NCI-H526 (cell line): ENCODE measurements around the gene SCO2.

ENCODE experiments used
- DNase-seq, 2 experiments: peaks; one replicate each; lab custom pipeline; 2025; lab: John Stamatoyannopoulos, UW

Gene SCO2

GRCh38 chr22:50519151-50519550, 6.2 kb downstream of the SCO2 start:
- no peak for DNase-seq

- no peak for DNase-seq
These were observed 6.8 kb downstream of the SCO2 start for GRCh38 chr22:50518606-50519005.

DNA sequence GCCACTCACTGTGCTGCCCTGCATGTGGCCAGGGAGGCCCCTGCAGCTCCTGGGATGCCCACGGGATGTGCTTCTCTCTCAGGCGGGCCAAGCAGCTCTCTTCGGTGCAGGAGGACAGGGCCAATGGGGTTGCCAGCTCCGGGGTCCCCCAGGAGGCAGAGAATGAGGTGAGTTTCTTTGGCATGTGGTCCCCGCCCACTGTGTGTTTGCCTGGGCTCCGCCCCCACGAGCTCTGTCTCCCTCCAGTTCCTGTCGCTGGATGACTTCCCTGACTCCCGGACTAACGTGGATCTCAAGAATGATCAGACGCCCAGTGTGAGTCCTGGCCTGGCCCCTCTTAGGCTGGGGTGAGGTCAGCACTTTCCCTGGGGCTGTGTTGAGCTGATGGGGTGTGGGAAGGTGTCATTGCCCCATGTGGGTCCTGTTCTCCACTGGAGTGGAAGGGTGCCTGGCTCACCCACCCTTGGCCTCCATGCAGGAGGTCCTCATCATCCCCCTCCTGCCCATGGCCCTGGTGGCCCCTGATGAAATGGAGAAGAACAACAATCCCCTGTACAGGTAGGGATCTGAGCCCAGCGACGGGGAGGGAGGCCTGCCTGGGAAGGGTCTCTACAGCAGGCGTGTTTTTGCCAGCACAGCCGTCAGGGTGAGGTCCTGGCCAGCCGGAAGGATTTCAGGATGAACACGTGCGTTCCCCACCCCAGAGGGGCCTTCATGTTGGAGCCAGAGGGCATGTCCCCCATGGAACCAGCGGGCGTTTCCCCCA, 7.7 kb downstream of the SCO2 start:
- no peak for DNase-seq

GRCh38 chr22:50516891-50517290, 8.5 kb downstream of the SCO2 start:
- DNase-seq: no peak

GRCh38 chr22:50516068-50516467, 9.3 kb downstream of the SCO2 start:
- no peak for DNase-seq

GRCh38 chr22:50513175-50513574, 12.2 kb downstream of the SCO2 start:
- DNase-seq: no peak

DNA sequence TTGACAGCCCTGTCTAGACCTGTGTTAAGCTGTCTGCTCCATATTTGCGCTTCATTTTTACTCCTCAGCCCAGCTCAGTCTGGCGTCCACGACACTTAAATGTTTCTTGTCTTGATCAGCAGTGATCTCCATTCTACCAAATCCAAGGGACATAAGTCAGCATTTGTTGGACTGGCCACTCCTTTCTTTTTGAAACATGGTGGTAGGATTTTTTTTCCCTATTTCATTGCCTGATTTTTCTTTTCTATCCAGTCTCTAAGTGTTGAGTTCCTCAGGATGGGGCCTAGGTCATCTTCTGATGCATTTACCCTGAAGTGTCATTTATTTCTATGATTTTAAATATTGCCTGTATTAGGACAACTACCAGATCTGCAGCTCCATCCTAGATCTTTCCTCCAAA, 16.5 kb downstream of the SCO2 start:
- no peak for DNase-seq

DNA sequence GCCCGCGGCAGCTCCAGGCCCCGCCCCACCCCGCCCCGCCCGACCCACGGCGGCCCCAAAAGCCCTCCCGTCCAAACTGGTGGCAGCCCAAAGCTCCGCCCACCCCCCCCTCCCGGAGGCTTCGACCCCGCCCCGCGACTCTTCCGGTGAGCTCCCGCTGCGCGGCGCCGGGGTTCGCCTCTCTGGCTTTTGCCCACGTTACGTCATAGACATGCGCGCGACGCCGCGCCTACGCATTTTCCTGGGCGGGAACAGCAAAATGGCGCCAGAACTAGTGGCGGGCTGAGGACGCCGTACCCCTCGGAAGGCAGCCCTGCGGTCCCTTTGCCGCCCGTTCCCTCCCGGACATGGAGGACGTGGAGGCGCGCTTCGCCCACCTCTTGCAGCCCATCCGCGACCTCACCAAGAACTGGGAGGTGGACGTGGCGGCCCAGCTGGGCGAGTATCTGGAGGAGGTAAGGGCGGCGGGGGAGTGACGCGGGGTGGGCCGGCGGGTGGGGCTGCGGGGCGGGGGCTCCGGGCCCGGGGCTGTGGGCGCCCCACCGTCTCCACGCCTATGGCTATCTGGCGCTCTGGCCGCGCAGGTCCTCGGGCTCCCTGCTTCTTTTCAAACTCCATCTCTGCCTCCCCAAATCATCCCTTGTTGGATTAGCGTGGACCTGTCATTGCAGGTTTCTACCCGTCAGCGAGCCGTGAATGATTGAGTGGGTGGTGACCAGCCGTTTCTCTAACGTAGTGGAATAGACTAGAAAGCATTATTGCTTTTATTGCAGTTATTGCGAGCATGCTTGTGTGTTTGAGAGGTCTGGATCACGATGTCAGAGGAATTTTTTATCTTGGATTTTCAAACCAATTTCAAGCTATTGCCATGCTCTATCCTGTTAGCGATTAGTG, 17.2 kb downstream of the SCO2 start, which contains the start of gene NCAPH2:
Gene NCAPH2 (plus strand): TSS at position 234 of the 894 bp plus-strand sequence. CDS start 114 bp downstream, at position 348.
- DNase-seq: peak; percentile 72 to 96

- DNase-seq: no peak
These were observed 17.9 kb downstream of the SCO2 start, which contains the start of gene LMF2 for GRCh38 chr22:50507421-50507990. Gene LMF2 (minus strand): TSS chr22:50507702. CDS start chr22:50507675, 27 bp downstream.

- DNase-seq: no peak
These were observed 18.6 kb downstream of the SCO2 start for GRCh38 chr22:50506611-50507420.

GRCh38 chr22:50505776-50506610, 19.4 kb downstream of the SCO2 start:
- DNase-seq: no peak

DNA sequence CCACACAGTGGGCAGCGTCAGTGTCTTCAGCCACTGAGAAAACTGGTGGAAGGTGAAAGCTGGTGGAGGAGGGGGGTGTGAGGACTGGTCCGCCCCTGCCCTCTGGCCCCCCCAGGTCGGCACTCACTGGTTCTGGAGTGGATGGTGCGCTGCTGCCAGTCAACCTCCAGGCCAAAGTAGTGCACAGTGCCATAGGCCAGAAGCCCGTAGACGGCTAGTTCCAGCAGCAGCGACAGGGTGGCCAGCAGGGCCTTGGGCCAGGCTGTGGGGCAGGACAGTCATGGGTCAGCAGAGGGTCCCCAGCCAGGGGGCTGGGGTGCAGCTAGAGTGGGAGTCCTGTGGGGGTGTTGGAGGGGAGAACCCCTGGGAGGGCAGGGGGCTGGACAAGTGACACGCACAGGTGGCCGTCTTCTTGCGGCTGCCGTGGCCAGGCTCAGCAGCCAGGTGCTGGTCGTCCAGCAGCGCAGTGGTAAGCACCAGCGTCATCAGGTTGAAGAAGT, 20.1 kb downstream of the SCO2 start:
- DNase-seq: no peak

DNA sequence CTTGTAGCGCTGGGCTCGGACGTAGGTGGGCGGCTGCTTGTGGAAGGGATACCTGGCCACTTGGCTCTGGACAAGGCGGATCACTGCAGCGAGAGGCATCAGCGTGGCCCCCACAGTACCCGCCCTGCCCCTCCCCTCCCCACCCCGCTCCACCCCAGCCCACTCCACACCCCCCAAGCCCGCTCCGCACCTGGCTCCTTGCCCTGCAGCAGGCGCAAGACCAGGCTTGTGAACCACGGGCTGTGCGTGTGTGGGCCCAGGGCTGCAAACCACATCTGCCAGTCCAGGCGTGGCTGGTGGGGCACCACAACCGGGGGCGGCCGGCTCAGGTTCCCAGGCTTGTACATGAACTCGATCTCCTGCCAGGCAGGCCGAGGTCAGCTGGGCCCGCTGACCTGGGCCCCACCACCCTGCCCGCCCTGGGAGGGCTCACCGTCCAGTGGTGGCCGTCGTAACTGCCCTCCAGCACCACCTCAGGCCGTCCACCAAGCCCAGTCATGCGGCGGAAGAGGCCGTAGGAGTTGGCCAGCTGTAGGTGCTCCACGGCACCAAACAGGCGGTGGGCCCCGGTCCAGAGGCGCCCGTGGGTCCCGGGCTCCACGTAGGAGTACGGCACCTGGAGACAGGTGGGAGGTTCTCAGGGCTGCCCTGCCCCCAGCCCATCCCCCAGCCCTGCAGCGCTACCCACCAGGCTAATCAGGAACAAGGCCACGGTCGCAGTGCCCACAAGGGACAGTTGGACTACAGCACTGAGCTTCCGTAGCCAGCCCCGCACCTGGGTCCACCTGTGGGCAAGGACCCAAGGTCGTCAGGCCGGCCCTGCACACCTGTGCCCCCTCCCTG, 20.8 kb downstream of the SCO2 start:
- DNase-seq: no peak

- DNase-seq: no peak
These were observed 21.8 kb downstream of the SCO2 start for GRCh38 chr22:50503475-50504145.

GRCh38 chr22:50502628-50503474, 22.5 kb downstream of the SCO2 start:
- no peak for DNase-seq

DNA sequence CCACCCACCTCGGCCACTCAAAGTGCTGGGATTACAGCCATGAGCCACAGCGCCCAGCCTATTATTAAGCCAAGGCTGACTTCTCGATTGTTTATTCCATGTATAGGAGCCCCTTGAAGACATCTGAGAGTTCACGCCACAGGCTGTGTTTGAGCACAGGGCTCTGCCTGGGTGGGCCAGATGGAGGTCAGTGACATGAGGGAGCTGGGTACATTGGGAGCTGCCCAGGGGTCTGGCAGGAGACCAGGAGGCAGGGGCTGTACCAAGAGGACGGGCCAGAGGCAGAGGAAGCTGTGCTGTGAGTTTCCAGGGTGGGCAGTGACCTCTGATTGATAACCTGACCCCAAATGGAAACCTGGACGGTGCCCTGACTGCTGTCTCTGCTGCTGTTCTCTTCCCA, 23.3 kb downstream of the SCO2 start:
- no peak for DNase-seq

DNA sequence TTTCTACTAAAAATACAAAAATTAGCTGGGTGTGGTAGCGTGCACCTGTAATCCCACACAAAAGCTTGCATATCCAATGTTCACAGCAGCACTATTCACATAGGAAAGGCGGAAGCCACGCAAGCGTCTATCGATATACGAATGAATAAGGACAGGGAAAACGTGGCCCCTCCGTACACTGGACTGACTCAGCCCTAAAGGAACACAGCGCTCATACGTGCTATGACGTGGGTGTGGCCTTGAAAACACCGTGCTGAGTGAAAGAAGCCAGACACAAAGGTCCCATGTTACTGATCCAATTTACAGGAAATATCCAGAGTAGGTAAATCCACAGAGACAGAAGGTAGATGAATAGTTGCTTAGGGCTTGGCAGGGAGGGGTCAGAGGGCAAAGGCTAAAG, 24.9 kb downstream of the SCO2 start:
- DNase-seq: no peak

DNA sequence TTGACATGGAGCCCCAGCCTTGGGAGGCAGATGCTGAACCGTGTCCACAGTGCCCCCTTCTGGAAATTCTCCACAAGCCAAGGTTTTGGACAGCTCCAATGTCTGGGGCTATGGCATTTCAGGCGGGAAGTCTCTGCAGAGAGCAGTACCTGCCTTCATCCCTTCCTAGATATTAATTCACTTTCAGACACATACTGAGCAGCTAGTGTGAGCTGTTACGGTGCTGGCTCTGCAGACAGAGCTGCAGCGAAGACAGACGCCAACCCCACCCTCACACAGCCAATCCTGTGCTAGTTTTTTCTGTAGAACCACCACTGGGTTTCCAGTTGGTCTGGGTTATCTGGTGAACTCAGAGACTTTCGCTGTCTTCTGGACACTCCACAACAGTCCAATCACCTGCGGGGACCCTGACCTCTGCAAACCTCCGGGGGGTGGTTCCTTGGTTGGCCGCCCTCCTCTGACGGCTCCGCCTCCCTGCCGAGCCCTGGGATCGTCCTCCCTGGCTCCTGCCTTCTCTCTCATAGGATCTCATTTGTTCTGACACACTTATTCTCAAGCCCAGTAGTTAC, 27.0 kb downstream of the SCO2 start:
- DNase-seq: peak; percentile 69 to 88
